ENCODE results near the gene CGNL1.

The CGNL1 gene

GRCh38 chr15:57456559-57456958, 80.3 kb downstream of the CGNL1 start:
- no peak for DNase-seq (ENCODE audit: low read depth)

- DNase-seq (ENCODE audit: low read depth), result no peak
Measured at GRCh38 chr15:57457726-57458125, 81.4 kb downstream of the CGNL1 start.

GRCh38 chr15:57458356-57458781, 82.1 kb downstream of the CGNL1 start:
- DNase-seq (ENCODE audit: low read depth), result no peak

GRCh38 chr15:57460208-57460816, 84.0 kb downstream of the CGNL1 start:
- DNase-seq (ENCODE audit: low read depth), result no peak

GRCh38 chr15:57461541-57461940, 85.2 kb downstream of the CGNL1 start:
- DNase-seq (ENCODE audit: low read depth), result no peak

GRCh38 chr15:57462381-57462780, 86.1 kb downstream of the CGNL1 start:
- no peak for DNase-seq (ENCODE audit: low read depth)

- DNase-seq (ENCODE audit: low read depth), result no peak
Measured at GRCh38 chr15:57463360-57463759, 87.1 kb downstream of the CGNL1 start.

- no peak for DNase-seq (ENCODE audit: low read depth)
Measured at GRCh38 chr15:57464480-57464879, 88.2 kb downstream of the CGNL1 start.

GRCh38 chr15:57468486-57468885, 92.2 kb downstream of the CGNL1 start:
- DNase-seq (ENCODE audit: low read depth), result no peak

- no peak for DNase-seq (ENCODE audit: low read depth)
Measured at GRCh38 chr15:57470543-57470942, 94.2 kb downstream of the CGNL1 start.

GRCh38 chr15:57472861-57473260, 96.6 kb downstream of the CGNL1 start:
- DNase-seq (ENCODE audit: low read depth), result no peak

GRCh38 chr15:57476533-57476975, 100.2 kb downstream of the CGNL1 start:
- no peak for DNase-seq (ENCODE audit: low read depth)

GRCh38 chr15:57477736-57478522, 101.6 kb downstream of the CGNL1 start:
- no peak for DNase-seq (ENCODE audit: low read depth)

- DNase-seq (ENCODE audit: low read depth), result no peak
Measured at GRCh38 chr15:57479005-57479404, 102.7 kb downstream of the CGNL1 start.

GRCh38 chr15:57481038-57481705, 104.9 kb downstream of the CGNL1 start:
- DNase-seq (ENCODE audit: low read depth), result no peak

GRCh38 chr15:57485869-57486268, 109.6 kb downstream of the CGNL1 start:
- no peak for DNase-seq (ENCODE audit: low read depth)

- DNase-seq (ENCODE audit: low read depth), result no peak
Measured at GRCh38 chr15:57486833-57487232, 110.5 kb downstream of the CGNL1 start.

- no peak for DNase-seq (ENCODE audit: low read depth)
Measured at GRCh38 chr15:57489122-57489521, 112.8 kb downstream of the CGNL1 start.

- DNase-seq (ENCODE audit: low read depth), result no peak
Measured at GRCh38 chr15:57493351-57493750, 117.0 kb downstream of the CGNL1 start.

- DNase-seq (ENCODE audit: low read depth), result no peak
Measured at GRCh38 chr15:57494581-57494980, 118.3 kb downstream of the CGNL1 start.

GRCh38 chr15:57495041-57495440, 118.7 kb downstream of the CGNL1 start:
- no peak for DNase-seq (ENCODE audit: low read depth)

- no peak for DNase-seq (ENCODE audit: low read depth)
Measured at GRCh38 chr15:57495554-57496165, 119.4 kb downstream of the CGNL1 start.

GRCh38 chr15:57496594-57496945, 120.3 kb downstream of the CGNL1 start:
- no peak for DNase-seq (ENCODE audit: low read depth)

Data from stimulated activated CD8-positive, alpha-beta memory T cell treated with anti-CD3 and anti-CD28 coated beads, Interleukin-15, amount 100 ng/mL, for 24 hours (primary cell).